Lung (tissue), 12 donors: Measurements from ENCODE around the gene TNS3. TPM values are rescaled to one million over a fixed set of nuclear protein-coding genes. Genes with fewer than 3 reads are reported as not detected.

ENCODE experiments used
- ATAC-seq: fragments of 200-7000 bp; cut with Tn5 transposase; one replicate; pipeline ENCODE4 v1.9.1; 2020; ENCODE audit warnings: moderate number of reproducible peaks; ENCODE audit not compliant: insufficient read depth, low FRiP score
- DNase-seq, 3 donors: peaks; one replicate each; pipeline ENCODE4 v3.0.0-alpha.2; 2013 to 2017
- H3K27ac ChIP-seq, 2 donors: one replicate each; pipeline ENCODE4 v1.5.1; 2013; ENCODE audit warnings: mild to moderate bottlenecking in 2 of 2, moderate library complexity in 2 of 2, control low read depth in 1 of 2, inconsistent platforms in 1 of 2, low read depth in 1 of 2, low read length in 1 of 2
- H3K27me3 ChIP-seq, 3 donors: one replicate each; pipeline ENCODE4 v1.5.1; 2013; ENCODE audit warnings: low read length in 2 of 3; ENCODE audit not compliant: control insufficient read depth in 3 of 3, insufficient read depth in 3 of 3
- H3K36me3 ChIP-seq, 4 donors: one replicate each; pipeline ENCODE4 v1.5.1; 2013; ENCODE audit warnings: low read length in 4 of 4, mild to moderate bottlenecking in 1 of 4, moderate library complexity in 1 of 4; ENCODE audit not compliant: control insufficient read depth in 4 of 4, insufficient read depth in 4 of 4
- H3K4me1 ChIP-seq, 5 donors: one replicate each; pipeline ENCODE4 v1.5.1; 2013; ENCODE audit warnings: low read length in 5 of 5, mild to moderate bottlenecking in 2 of 5, moderate library complexity in 1 of 5; ENCODE audit not compliant: control insufficient read depth in 5 of 5, insufficient read depth in 5 of 5
- H3K4me3 ChIP-seq: one replicate; pipeline ENCODE4 v1.5.1; 2013; ENCODE audit warnings: mild to moderate bottlenecking, control low read depth, moderate library complexity
- H3K9ac ChIP-seq, 2 donors: one replicate each; pipeline ENCODE4 v1.5.1; 2013; ENCODE audit warnings: low read length in 2 of 2, control low read depth in 1 of 2; ENCODE audit not compliant: insufficient read depth in 1 of 2
- H3K9me3 ChIP-seq, 4 donors: one replicate each; pipeline ENCODE4 v1.5.1; 2013; ENCODE audit warnings: low read length in 3 of 4, mild to moderate bottlenecking in 1 of 4, moderate library complexity in 1 of 4; ENCODE audit not compliant: control insufficient read depth in 4 of 4, insufficient read depth in 3 of 4
- CTCF ChIP-seq: IDR thresholded peaks from 2 replicates; pipeline ENCODE4 v1.5.1; 2012; ENCODE audit warnings: mild to moderate bottlenecking; ENCODE audit errors: control extremely low read depth, extremely low read depth
- WGBS, 2 donors: extraction: QIAGEN DNeasy Blood & Tissue Kit; methylation state at CpG; one replicate each; pipeline ENCODE4 v1.1.7; 2013; 5-methylcytosine and 5-hydroxymethylcytosine counted together
- polyA plus RNA-seq, 2 donors: library from polyadenylated mRNA; stranded (reverse); fragments of 200-250 nt; gene quantifications; one replicate each; pipeline ENCODE4 v1.2.1, GENCODE V29; 2013
- total RNA-seq, 2 donors: library from RNA; depleted of rRNA in 1 of 2; stranded (reverse); fragments of >200 nt in 1 of 2; gene quantifications; one replicate each; pipeline ENCODE4 v1.2.1, GENCODE V29; 2014 to 2021
- donor health status: control.
- donor health status: control.
- donor health status: Bipolar disorder and iron deficiency.
- donor health status: healthy.
- donor health status: DM: yes; HTN: yes; CAD: no.

Gene TNS3
- total and polyA plus RNA-seq, 4 donors = 23.8 to 140 (median 85.7) TPM

- ATAC-seq = no peak
- H3K4me1 ChIP-seq = peaks cover 0 to 21% (median 15%) of the 10 kb centered on the region in 5 donors
- no peaks in the 10 kb centered on the region for H3K27me3 ChIP-seq
- H3K27ac ChIP-seq = no peak overlapping the region
- H3K9me3 ChIP-seq = no peaks in the 10 kb centered on the region
- TF ChIP-seq CTCF = no peak
- DNase-seq = no peak
- WGBS, 2 donors = 94 to 97% methylated on average over 17 of the region's 17 CpGs
- peaks cover 0 to 12% (median 9%) of the 10 kb centered on the region in 4 donors for H3K36me3 ChIP-seq
- no peak overlapping the region for H3K9ac ChIP-seq
- no peak overlapping the region for H3K4me3 ChIP-seq
Measured at GRCh38 chr7:47531584-47532492, 50.1 kb downstream of the TNS3 start.

- TF ChIP-seq CTCF = no peak
- H3K4me3 ChIP-seq = no peak overlapping the region
- ATAC-seq (no peak), DNase-seq (no peak)
- no peak overlapping the region for H3K27ac ChIP-seq
- H3K27me3 ChIP-seq = no peaks in the 10 kb centered on the region
- H3K4me1 ChIP-seq = peaks cover 0 to 7% (median 4%) of the 10 kb centered on the region in 5 donors
- peaks cover 0 to 20% (median 15%) of the 10 kb centered on the region in 4 donors for H3K36me3 ChIP-seq
- no peaks in the 10 kb centered on the region for H3K9me3 ChIP-seq
- H3K9ac ChIP-seq = no peak overlapping the region
- 85 to 97% methylated on average over 6 of the region's 6 CpGs for WGBS, 2 donors
Measured at GRCh38 chr7:47529826-47530555, 51.9 kb downstream of the TNS3 start.

DNA sequence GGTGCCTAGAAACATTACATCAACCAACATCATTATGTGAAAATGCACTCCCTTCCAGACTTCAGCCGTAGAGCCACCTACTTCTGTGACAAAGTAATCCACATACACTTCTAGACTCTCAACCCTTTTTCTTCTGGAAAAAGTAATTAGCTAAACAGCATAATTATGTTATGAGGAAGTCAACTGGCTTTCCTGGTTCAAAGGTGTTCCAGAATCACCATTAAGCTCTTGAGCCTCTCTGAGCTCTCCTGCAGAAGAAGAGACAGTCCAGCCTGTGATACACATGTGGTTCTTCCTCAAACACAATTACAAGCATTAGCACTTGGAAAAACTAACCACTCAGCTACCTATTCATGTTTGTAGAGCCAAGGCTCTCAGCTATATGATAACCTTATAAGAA lies 52.5 kb downstream of the TNS3 start:
- Histone ChIP-seq H3K27ac (no peak overlapping the region), H3K4me1 (peaks cover 0 to 6% (median 0%) of the 10 kb centered on the region in 5 donors), H3K4me3 (no peak overlapping the region), H3K27me3 (no peaks in the 10 kb centered on the region), H3K9me3 (no peaks in the 10 kb centered on the region), H3K9ac (no peak overlapping the region), H3K36me3 (peaks cover 0 to 20% (median 16%) of the 10 kb centered on the region in 4 donors)
- DNase-seq = no peak
- ATAC-seq = no peak
- no peak for TF ChIP-seq CTCF
- 91 to 92% methylated on average over 1 of the region's 1 CpG for WGBS, 2 donors
